Stimulated activated CD8-positive, alpha-beta memory T cell treated with anti-CD3 and anti-CD28 coated beads, Interleukin-12 subunit alpha, Interleukin-12 subunit beta, amount 100 ng/mL, for 24 hours (primary cell): ENCODE results near the gene ZKSCAN3.
"Not testable (repeated sequence)": the region's sequence is repeated elsewhere in the genome, so short reads cannot be mapped to it uniquely, and the experiment has no call there.

Experiments
- DNase-seq: peaks from one replicate; pipeline ENCODE4 v3.0.0-alpha.2; 2020; ENCODE audit errors: extremely low read depth

Gene ZKSCAN3

GRCh38 chr6:28349892-28350737, at the start of gene ZKSCAN3:
Gene ZKSCAN3 (plus strand): TSS chr6:28349947. CDS start chr6:28359587, 9,640 bp downstream.
- peak; percentile 73 for DNase-seq

- DNase-seq: no peak
Observed at GRCh38 chr6:28303570-28303969, 46.2 kb upstream of the ZKSCAN3 start.

GRCh38 chr6:28306363-28306762, 43.4 kb upstream of the ZKSCAN3 start:
- DNase-seq: not testable (repeated sequence)

GRCh38 chr6:28311139-28311823, 38.5 kb upstream of the ZKSCAN3 start:
- DNase-seq: no peak

- DNase-seq: no peak
Observed at GRCh38 chr6:28312939-28313338, 36.8 kb upstream of the ZKSCAN3 start.

GRCh38 chr6:28315628-28316027, 34.1 kb upstream of the ZKSCAN3 start:
- no peak for DNase-seq

GRCh38 chr6:28317866-28318265, 31.9 kb upstream of the ZKSCAN3 start:
- DNase-seq: not testable (repeated sequence)

- DNase-seq: no peak
Observed at GRCh38 chr6:28322661-28323060, 27.1 kb upstream of the ZKSCAN3 start.

GRCh38 chr6:28323813-28324424, 25.8 kb upstream of the ZKSCAN3 start:
- no peak for DNase-seq

GRCh38 chr6:28326371-28326948, 23.3 kb upstream of the ZKSCAN3 start:
- no peak for DNase-seq

- no peak for DNase-seq
Observed at GRCh38 chr6:28330041-28330440, 19.7 kb upstream of the ZKSCAN3 start.

GRCh38 chr6:28333047-28333446, 16.7 kb upstream of the ZKSCAN3 start:
- DNase-seq: no peak

- no peak for DNase-seq
Observed at GRCh38 chr6:28333599-28334018, 16.1 kb upstream of the ZKSCAN3 start.

- no peak for DNase-seq
Observed at GRCh38 chr6:28334286-28335039, 15.3 kb upstream of the ZKSCAN3 start.

- no peak for DNase-seq
Observed at GRCh38 chr6:28335040-28335563, 14.6 kb upstream of the ZKSCAN3 start.

- peak; percentile 51 for DNase-seq
Observed at GRCh38 chr6:28335564-28336283, 14.0 kb upstream of the ZKSCAN3 start, which contains the start of gene ZSCAN31. Gene ZSCAN31 (minus strand): TSS chr6:28336148. CDS start chr6:28329683, 6,465 bp downstream.

GRCh38 chr6:28336284-28337120, 13.2 kb upstream of the ZKSCAN3 start:
- DNase-seq: no peak

GRCh38 chr6:28337121-28337520, 12.6 kb upstream of the ZKSCAN3 start:
- DNase-seq: no peak

GRCh38 chr6:28340310-28341095, 9.2 kb upstream of the ZKSCAN3 start:
- DNase-seq: no peak
